DOHH2 (cell line): ENCODE results near the gene GAPVD1.

Experiments
- EZH2phosphoT487 ChIP-seq: fragments of 200-600 bp; sonication (generic); IDR thresholded peaks from 2 replicates; pipeline ENCODE4 v1.6.1; 2017; ENCODE audit warnings: borderline replicate concordance, mild to moderate bottlenecking, antibody characterized with exemption, low read length, moderate library complexity, mixed read lengths
- TF ChIP-seq, protein P1 (sequence below): fragments of 200-600 bp; sonication (generic); IDR thresholded peaks from one replicate; pipeline ENCODE4 v1.5.1; 2014; ENCODE audit warnings: antibody characterized with exemption, mild to moderate bottlenecking, low read depth, low read length; ENCODE audit not compliant: poor library complexity, severe bottlenecking

DNA sequence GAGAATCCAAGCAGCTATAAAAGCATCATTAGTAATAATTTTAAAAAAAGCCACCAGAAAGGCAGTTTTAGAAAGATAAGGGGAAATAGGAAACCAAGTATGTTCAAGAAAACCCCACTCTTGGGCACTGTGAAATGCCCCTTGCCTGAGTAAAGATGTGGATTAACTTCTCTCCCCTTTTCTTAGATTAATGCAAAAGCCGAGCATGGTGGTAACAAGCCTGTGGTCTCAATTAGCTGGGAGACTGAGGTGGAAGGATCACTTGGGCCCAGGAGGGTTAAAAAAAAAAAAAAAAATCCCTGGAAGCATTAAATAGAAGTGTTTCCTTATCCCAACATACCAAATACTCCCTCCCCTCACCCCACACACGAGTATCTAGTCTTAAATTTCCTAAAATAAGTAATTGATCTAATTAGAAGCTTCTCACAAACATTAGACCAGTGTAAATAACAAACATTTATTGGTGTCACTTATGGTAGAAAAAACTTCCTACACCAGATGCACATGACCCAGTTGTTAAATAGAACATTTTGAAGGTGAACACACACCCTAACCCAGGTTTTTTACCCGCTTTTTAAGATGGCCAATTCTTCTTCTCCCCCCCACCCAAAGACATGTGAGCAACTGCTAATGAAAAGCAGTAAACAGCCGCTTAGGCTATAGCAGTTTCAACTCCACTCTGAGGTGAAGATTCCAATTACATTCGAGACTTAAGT lies 25.7 kb upstream of the GAPVD1 start:
- TF ChIP-seq, protein P1, sequence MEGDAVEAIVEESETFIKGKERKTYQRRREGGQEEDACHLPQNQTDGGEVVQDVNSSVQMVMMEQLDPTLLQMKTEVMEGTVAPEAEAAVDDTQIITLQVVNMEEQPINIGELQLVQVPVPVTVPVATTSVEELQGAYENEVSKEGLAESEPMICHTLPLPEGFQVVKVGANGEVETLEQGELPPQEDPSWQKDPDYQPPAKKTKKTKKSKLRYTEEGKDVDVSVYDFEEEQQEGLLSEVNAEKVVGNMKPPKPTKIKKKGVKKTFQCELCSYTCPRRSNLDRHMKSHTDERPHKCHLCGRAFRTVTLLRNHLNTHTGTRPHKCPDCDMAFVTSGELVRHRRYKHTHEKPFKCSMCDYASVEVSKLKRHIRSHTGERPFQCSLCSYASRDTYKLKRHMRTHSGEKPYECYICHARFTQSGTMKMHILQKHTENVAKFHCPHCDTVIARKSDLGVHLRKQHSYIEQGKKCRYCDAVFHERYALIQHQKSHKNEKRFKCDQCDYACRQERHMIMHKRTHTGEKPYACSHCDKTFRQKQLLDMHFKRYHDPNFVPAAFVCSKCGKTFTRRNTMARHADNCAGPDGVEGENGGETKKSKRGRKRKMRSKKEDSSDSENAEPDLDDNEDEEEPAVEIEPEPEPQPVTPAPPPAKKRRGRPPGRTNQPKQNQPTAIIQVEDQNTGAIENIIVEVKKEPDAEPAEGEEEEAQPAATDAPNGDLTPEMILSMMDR, result no peak
- no peak for TF ChIP-seq EZH2phosphoT487
